ENCODE results near the gene HIVEP1. TPM values are rescaled to one million over a fixed set of nuclear protein-coding genes. Genes with fewer than 3 reads are reported as not detected.

HIVEP1 gene
- total and polyA plus RNA-seq, 2 of the 8 experiments (the other 6 are each of a cell fraction or from before 2014, with no cell fraction given): 22.6 to 23.1 TPM

DNA sequence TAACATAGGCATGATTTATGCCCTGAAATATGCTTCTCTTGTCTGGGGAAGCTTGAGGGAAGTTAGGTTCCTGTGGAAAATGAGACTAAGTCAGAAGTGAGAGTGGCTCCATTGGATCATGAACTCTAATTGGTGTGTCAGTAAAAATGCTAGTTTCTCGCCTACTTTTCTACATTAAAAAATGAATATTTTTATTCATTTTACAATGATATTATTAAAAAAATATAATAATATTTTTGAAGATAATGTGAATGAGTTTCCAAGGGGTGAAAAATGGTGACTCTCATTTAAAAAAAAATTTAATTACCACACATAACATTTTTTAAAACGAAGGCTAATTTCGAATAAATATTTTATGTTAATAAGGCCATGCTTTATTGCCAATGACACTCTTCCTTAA, 84.2 kb downstream of the HIVEP1 start (continued):
- TF ChIP-seq CTBP2 (IDR thresholded peaks at IDR 0.05; ENCODE audit: borderline replicate concordance, insufficient read depth, insufficient read length, low read length): no peak
- TF ChIP-seq, protein P1, sequence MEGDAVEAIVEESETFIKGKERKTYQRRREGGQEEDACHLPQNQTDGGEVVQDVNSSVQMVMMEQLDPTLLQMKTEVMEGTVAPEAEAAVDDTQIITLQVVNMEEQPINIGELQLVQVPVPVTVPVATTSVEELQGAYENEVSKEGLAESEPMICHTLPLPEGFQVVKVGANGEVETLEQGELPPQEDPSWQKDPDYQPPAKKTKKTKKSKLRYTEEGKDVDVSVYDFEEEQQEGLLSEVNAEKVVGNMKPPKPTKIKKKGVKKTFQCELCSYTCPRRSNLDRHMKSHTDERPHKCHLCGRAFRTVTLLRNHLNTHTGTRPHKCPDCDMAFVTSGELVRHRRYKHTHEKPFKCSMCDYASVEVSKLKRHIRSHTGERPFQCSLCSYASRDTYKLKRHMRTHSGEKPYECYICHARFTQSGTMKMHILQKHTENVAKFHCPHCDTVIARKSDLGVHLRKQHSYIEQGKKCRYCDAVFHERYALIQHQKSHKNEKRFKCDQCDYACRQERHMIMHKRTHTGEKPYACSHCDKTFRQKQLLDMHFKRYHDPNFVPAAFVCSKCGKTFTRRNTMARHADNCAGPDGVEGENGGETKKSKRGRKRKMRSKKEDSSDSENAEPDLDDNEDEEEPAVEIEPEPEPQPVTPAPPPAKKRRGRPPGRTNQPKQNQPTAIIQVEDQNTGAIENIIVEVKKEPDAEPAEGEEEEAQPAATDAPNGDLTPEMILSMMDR (IDR thresholded peaks at IDR 0.05; ENCODE audit: control extremely low read depth in 1 of 3, insufficient read depth in 1 of 3, low read depth in 1 of 3, low read length in 3 of 3): no peak
- TF ChIP-seq RFX5 (IDR thresholded peaks at IDR 0.05; ENCODE audit: borderline replicate concordance, low read depth, low read length): no peak
